Astrocyte of the spinal cord (primary cell): ENCODE results near the gene GFPT2.

ENCODE experiments used
- DNase-seq: peaks from one replicate; pipeline ENCODE4 v3.0.0; 2011; ENCODE audit warnings: low read depth, low spot score
- H3K4me3 ChIP-seq: 2 replicates; pipeline ENCODE4 v1.5.1; 2011; ENCODE audit warnings: low read depth, mild to moderate bottlenecking, low read length, moderate library complexity
- CTCF ChIP-seq: IDR thresholded peaks from 2 replicates; pipeline ENCODE4 v1.5.1; 2012; ENCODE audit warnings: low read depth, mild to moderate bottlenecking, low read length, inconsistent platforms
- in situ Hi-C: cut with HindIII; loops from 2 replicates; pipeline ENCODE4 v1.10.0; 2017; ENCODE audit warnings: low sequenced_read_pairs

GFPT2 gene

GRCh38 chr5:180395540-180396274 lies 42.6 kb upstream of the GFPT2 start:
- no peak for DNase-seq
- in situ Hi-C loops: no loop called here
- TF ChIP-seq CTCF: no peak
- no peak overlapping the region for H3K4me3 ChIP-seq

- H3K4me3 ChIP-seq: no peak overlapping the region
- TF ChIP-seq CTCF: no peak
- in situ Hi-C loops: no loop called here
- DNase-seq: no peak
Measured at GRCh38 chr5:180394031-180394636, 41.0 kb upstream of the GFPT2 start.

- H3K4me3 ChIP-seq: no peak overlapping the region
- no peak for DNase-seq
- in situ Hi-C loops: no loop called here
- TF ChIP-seq CTCF: no peak
Measured at GRCh38 chr5:180391276-180391675, 38.1 kb upstream of the GFPT2 start.

GRCh38 chr5:180390441-180391190 lies 37.5 kb upstream of the GFPT2 start:
- H3K4me3 ChIP-seq: no peak overlapping the region
- no peak for TF ChIP-seq CTCF
- in situ Hi-C loops: no loop called here
- DNase-seq: no peak

GRCh38 chr5:180389252-180390101 lies 36.3 kb upstream of the GFPT2 start:
- no peak overlapping the region for H3K4me3 ChIP-seq
- DNase-seq: no peak
- in situ Hi-C loops: no loop called here
- TF ChIP-seq CTCF: no peak

- in situ Hi-C loops: no loop called here
- no peak for TF ChIP-seq CTCF
Measured at GRCh38 chr5:180387798-180388197, 34.7 kb upstream of the GFPT2 start.

More at GRCh38 chr5:180387798-180388197, 34.7 kb upstream of the GFPT2 start:
- no peak for DNase-seq
- H3K4me3 ChIP-seq: no peak overlapping the region
